SJCRH30 (cell line): ENCODE data around the gene GCKR. TPM values are rescaled to one million over a fixed set of nuclear protein-coding genes. Genes with fewer than 3 reads are reported as not detected.
"Not testable (repeated sequence)": the region's sequence is repeated elsewhere in the genome, so short reads cannot be mapped to it uniquely, and the experiment has no call there.

ENCODE experiments used
- DNase-seq, 2 experiments: peaks; one replicate each; pipeline ENCODE4 v3.0.0-alpha.2; 2015 to 2020
- H3K27ac ChIP-seq: fragments of 250-450 bp; sonication (Bioruptor Pico); 2 replicates; pipeline ENCODE4 v1.5.1; 2020; ENCODE audit warnings: mild to moderate bottlenecking, moderate library complexity
- H3K27me3 ChIP-seq: fragments of 250-450 bp; sonication (Bioruptor Pico); 2 replicates; pipeline ENCODE4 v1.5.1; 2020; ENCODE audit warnings: mild to moderate bottlenecking, moderate library complexity
- H3K36me3 ChIP-seq: fragments of 250-450 bp; sonication (Bioruptor Pico); 2 replicates; pipeline ENCODE4 v1.5.1; 2020; ENCODE audit warnings: mild to moderate bottlenecking, moderate library complexity
- H3K4me1 ChIP-seq: fragments of 250-450 bp; sonication (Bioruptor Pico); 2 replicates; pipeline ENCODE4 v1.5.1; 2020; ENCODE audit warnings: mild to moderate bottlenecking, moderate library complexity
- H3K4me3 ChIP-seq: fragments of 250-450 bp; sonication (Bioruptor Pico); 2 replicates; pipeline ENCODE4 v1.5.1; 2020; ENCODE audit warnings: mild to moderate bottlenecking, moderate library complexity
- H3K9me3 ChIP-seq: fragments of 250-450 bp; sonication (Bioruptor Pico); replicated peaks from 2 replicates; pipeline ENCODE4 v1.5.1; 2020; ENCODE audit warnings: mild to moderate bottlenecking, moderate library complexity
- total RNA-seq: library from RNA; depleted of rRNA; stranded (reverse); fragments of >200 nt; shearing (Covaris generic); gene quantifications from 2 replicates; pipeline ENCODE4 v1.2.3, GENCODE V29; 2014

Gene GCKR
- total RNA-seq, 1 experiment from 2014 or later, result not detected

- Histone ChIP-seq H3K27me3 (0 out of 2 replicates have a peak, but pooled peaks cover 12% of the 10 kb centered on the region), H3K36me3 (no peaks in the 10 kb centered on the region), H3K4me3 (no peak overlapping the region), H3K4me1 (no peaks in the 10 kb centered on the region), H3K27ac (no peak overlapping the region), H3K9me3 (no peaks in the 10 kb centered on the region; the same call in 1 of the 2 replicates)
- DNase-seq, result no peak
Observed at GRCh38 chr2:27537287-27537686, 40.6 kb downstream of the GCKR start.

- not testable (repeated sequence) for H3K36me3 ChIP-seq, H3K4me3 ChIP-seq, H3K27me3 ChIP-seq, H3K4me1 ChIP-seq, H3K9me3 ChIP-seq, H3K27ac ChIP-seq, DNase-seq
Observed at GRCh38 chr2:27538839-27539450, 42.3 kb downstream of the GCKR start.

GRCh38 chr2:27539649-27540048, 43.0 kb downstream of the GCKR start:
- H3K36me3 ChIP-seq, H3K27ac ChIP-seq, H3K27me3 ChIP-seq: not testable (repeated sequence)

GRCh38 chr2:27544143-27544821, 47.6 kb downstream of the GCKR start:
- Histone ChIP-seq H3K36me3 (no peaks in the 10 kb centered on the region), H3K27me3 (no peaks in the 10 kb centered on the region), H3K4me3 (no peak overlapping the region), H3K4me1 (no peaks in the 10 kb centered on the region), H3K9me3 (peaks cover 10% of the 10 kb centered on the region; the same call in 1 of the 2 replicates), H3K27ac (no peak overlapping the region)
- DNase-seq, result no peak

More at GRCh38 chr2:27539649-27540048, 43.0 kb downstream of the GCKR start:
- H3K4me3 ChIP-seq, H3K9me3 ChIP-seq, DNase-seq, H3K4me1 ChIP-seq: not testable (repeated sequence)

GRCh38 chr2:27545348-27546141, 48.9 kb downstream of the GCKR start:
- Histone ChIP-seq H3K27ac (no peak overlapping the region), H3K4me3 (no peak overlapping the region), H3K9me3 (peaks cover 10% of the 10 kb centered on the region; the same call in 1 of the 2 replicates), H3K4me1 (no peaks in the 10 kb centered on the region), H3K27me3 (no peaks in the 10 kb centered on the region), H3K36me3 (no peaks in the 10 kb centered on the region)
- no peak for DNase-seq

GRCh38 chr2:27549303-27549702, 52.7 kb downstream of the GCKR start:
- H3K4me1 ChIP-seq, result no peaks in the 10 kb centered on the region
- H3K9me3 ChIP-seq, result peaks cover 17% of the 10 kb centered on the region; the same call in 1 of the 2 replicates
- no peak overlapping the region for H3K4me3 ChIP-seq
- H3K36me3 ChIP-seq, result no peaks in the 10 kb centered on the region
- DNase-seq, result no peak
- H3K27me3 ChIP-seq, result no peaks in the 10 kb centered on the region
- H3K27ac ChIP-seq, result no peak overlapping the region

- Histone ChIP-seq H3K36me3 (no peaks in the 10 kb centered on the region), H3K27me3 (no peaks in the 10 kb centered on the region), H3K9me3 (0 out of 2 replicates have a peak, but pooled peaks cover 11% of the 10 kb centered on the region), H3K4me3 (no peak overlapping the region), H3K4me1 (no peaks in the 10 kb centered on the region), H3K27ac (no peak overlapping the region)
- DNase-seq, result no peak
Observed at GRCh38 chr2:27551514-27551913, 54.9 kb downstream of the GCKR start.

GRCh38 chr2:27552941-27553340, 56.3 kb downstream of the GCKR start:
- Histone ChIP-seq H3K4me3 (no peak overlapping the region), H3K9me3 (0 out of 2 replicates have a peak, but pooled peaks cover 7% of the 10 kb centered on the region), H3K27ac (no peak overlapping the region), H3K4me1 (no peaks in the 10 kb centered on the region), H3K27me3 (no peaks in the 10 kb centered on the region), H3K36me3 (no peaks in the 10 kb centered on the region)
- DNase-seq, result no peak

GRCh38 chr2:27554451-27554850, 57.8 kb downstream of the GCKR start:
- H3K4me3 ChIP-seq, H3K4me1 ChIP-seq, H3K27me3 ChIP-seq, H3K27ac ChIP-seq, H3K9me3 ChIP-seq, DNase-seq, H3K36me3 ChIP-seq: not testable (repeated sequence)

GRCh38 chr2:27559228-27559627, 62.6 kb downstream of the GCKR start:
- Histone ChIP-seq H3K36me3 (no peaks in the 10 kb centered on the region), H3K9me3 (no peaks in the 10 kb centered on the region), H3K4me3 (no peak overlapping the region), H3K4me1 (no peaks in the 10 kb centered on the region), H3K27ac (no peak overlapping the region), H3K27me3 (no peaks in the 10 kb centered on the region)
- no peak for DNase-seq

GRCh38 chr2:27561060-27561459, 64.4 kb downstream of the GCKR start:
- Histone ChIP-seq H3K4me3 (no peak overlapping the region), H3K27me3 (no peaks in the 10 kb centered on the region), H3K27ac (no peak overlapping the region), H3K36me3 (no peaks in the 10 kb centered on the region), H3K4me1 (no peaks in the 10 kb centered on the region), H3K9me3 (no peaks in the 10 kb centered on the region)
- DNase-seq, result no peak

- H3K27ac ChIP-seq, result no peak overlapping the region
- DNase-seq, result no peak
- H3K4me3 ChIP-seq, result no peak overlapping the region
- no peaks in the 10 kb centered on the region for H3K36me3 ChIP-seq
- H3K9me3 ChIP-seq, result peaks cover 7% of the 10 kb centered on the region
- H3K27me3 ChIP-seq, result no peaks in the 10 kb centered on the region
- no peaks in the 10 kb centered on the region for H3K4me1 ChIP-seq
Observed at GRCh38 chr2:27566628-27567027, 70.0 kb downstream of the GCKR start.

GRCh38 chr2:27569398-27569797, 72.8 kb downstream of the GCKR start:
- peaks cover 25% of the 10 kb centered on the region for H3K9me3 ChIP-seq
- H3K4me1 ChIP-seq, result peaks cover 24% of the 10 kb centered on the region
- DNase-seq, result no peak
- no peaks in the 10 kb centered on the region for H3K36me3 ChIP-seq
- no peak overlapping the region for H3K27ac ChIP-seq
- H3K4me3 ChIP-seq, result no peak overlapping the region
- H3K27me3 ChIP-seq, result no peaks in the 10 kb centered on the region

GRCh38 chr2:27571197-27571596, 74.6 kb downstream of the GCKR start:
- H3K4me1 ChIP-seq, result peaks cover 26% of the 10 kb centered on the region
- H3K36me3 ChIP-seq, result no peaks in the 10 kb centered on the region; the same call in 1 of the 2 replicates
- H3K4me3 ChIP-seq, result no peak overlapping the region
- H3K9me3 ChIP-seq, result peaks cover 36% of the 10 kb centered on the region
- DNase-seq, result no peak
- H3K27me3 ChIP-seq, result no peaks in the 10 kb centered on the region
- H3K27ac ChIP-seq, result no peak overlapping the region

GRCh38 chr2:27571681-27572080, 75.0 kb downstream of the GCKR start:
- no peak overlapping the region for H3K4me3 ChIP-seq
- no peak overlapping the region for H3K27ac ChIP-seq
- H3K9me3 ChIP-seq, result peaks cover 36% of the 10 kb centered on the region
- no peaks in the 10 kb centered on the region; the same call in 1 of the 2 replicates for H3K36me3 ChIP-seq
- H3K27me3 ChIP-seq, result no peaks in the 10 kb centered on the region
- peaks cover 26% of the 10 kb centered on the region for H3K4me1 ChIP-seq
- DNase-seq, result no peak
